CD4-positive, alpha-beta memory T cell (primary cell): ENCODE measurements around the gene CWH43. TPM values are rescaled to one million over a fixed set of nuclear protein-coding genes. Genes with fewer than 3 reads are reported as not detected.

Experiments
- CTCF ChIA-PET: fragments of 350-600 bp; sonication (Branson Sonifier 250); formaldehyde crosslinking; loops from one replicate; lab custom pipeline; 2021; ENCODE audit warnings: inconsistent platforms; ENCODE audit not compliant: partially characterized antibody; lab: Charles Lee
- POLR2A ChIA-PET: fragments of 350-600 bp; sonication (Branson Sonifier 250); formaldehyde crosslinking; loops from one replicate; lab custom pipeline; 2021; ENCODE audit not compliant: partially characterized antibody; lab: Charles Lee
- DNase-seq, 5 donors: peaks; one replicate each; pipeline versions ENCODE4 v3.0.0 to v3.0.0-alpha.2; 2020 to 2022; ENCODE audit warnings: mixed read lengths in 1 of 5
- H3K27ac ChIP-seq: one replicate; pipeline ENCODE4 v1.7.0; 2013; ENCODE audit warnings: low read depth, low read length
- H3K27me3 ChIP-seq: 2 replicates; pipeline ENCODE4 v1.7.0; 2013; ENCODE audit warnings: mild to moderate bottlenecking, low read length, moderate library complexity; ENCODE audit not compliant: insufficient read depth
- H3K36me3 ChIP-seq: 2 replicates; pipeline ENCODE4 v1.7.0; 2013; ENCODE audit warnings: mild to moderate bottlenecking, low read length, moderate library complexity; ENCODE audit not compliant: insufficient read depth
- H3K4me1 ChIP-seq: 2 replicates; pipeline ENCODE4 v1.7.0; 2013; ENCODE audit warnings: mild to moderate bottlenecking, low read length, moderate library complexity; ENCODE audit not compliant: insufficient read depth
- H3K4me3 ChIP-seq, 2 donors: one replicate each; pipeline ENCODE4 v1.7.0; 2013; ENCODE audit warnings: low read length in 2 of 2, mild to moderate bottlenecking in 1 of 2
- H3K9me3 ChIP-seq, 2 donors: one replicate each; pipeline ENCODE4 v1.7.0; 2013; ENCODE audit warnings: low read length in 2 of 2, control low read depth in 1 of 2; ENCODE audit not compliant: control insufficient read depth in 1 of 2
- H3K27ac Mint-ChIP-seq, 7 donors: one replicate each; pipeline ENCODE4 v1.8.0; 2020 to 2021; ENCODE audit warnings: mixed read lengths in 7 of 7, mild to moderate bottlenecking in 6 of 7, inconsistent platforms in 3 of 7, moderate library complexity in 3 of 7
- H3K27me3 Mint-ChIP-seq, 2 donors: one replicate each; pipeline ENCODE4 v1.8.0; 2020 to 2021; ENCODE audit warnings: mixed read lengths in 2 of 2
- H3K36me3 Mint-ChIP-seq, 2 donors: one replicate each; pipeline ENCODE4 v1.8.0; 2020 to 2021; ENCODE audit warnings: mixed read lengths in 2 of 2, inconsistent platforms in 1 of 2, mild to moderate bottlenecking in 1 of 2
- H3K4me1 Mint-ChIP-seq, 4 donors: one replicate each; pipeline ENCODE4 v1.8.0; 2020 to 2021; ENCODE audit warnings: mixed read lengths in 4 of 4, mild to moderate bottlenecking in 1 of 4
- H3K4me3 Mint-ChIP-seq, 8 donors: one replicate each; pipeline ENCODE4 v1.8.0; 2020 to 2021; ENCODE audit warnings: mixed read lengths in 8 of 8, mild to moderate bottlenecking in 7 of 8, moderate library complexity in 6 of 8, inconsistent platforms in 3 of 8
- H3K9me3 Mint-ChIP-seq, 8 donors: one replicate each; pipeline ENCODE4 v1.8.0; 2020 to 2021; ENCODE audit warnings: mixed read lengths in 8 of 8, mild to moderate bottlenecking in 5 of 8, inconsistent platforms in 3 of 8, moderate library complexity in 1 of 8
- intact Hi-C: fragments of 100-400 bp; cut with micrococcal nuclease; formaldehyde crosslinking; loops from one replicate; pipeline ENCODE4 v1.15.1; 2023
- polyA plus RNA-seq, 2 donors: library from polyadenylated mRNA; unstranded; fragments of 300-500 nt; fragmentation: Illumina TruSeq; gene quantifications; one replicate each; pipeline ENCODE4 v1.2.3, GENCODE V29; 2021
- total RNA-seq, 2 experiments: library from RNA; stranded (reverse); gene quantifications; one replicate each; pipeline ENCODE4 v1.2.3, GENCODE V29; 2021

CWH43 gene
- total and polyA plus RNA-seq, 4 experiments from 2014 or later = not detected

GRCh38 chr4:48960988-48961635 is 25.0 kb upstream of the CWH43 start:
- ChIA-PET CTCF (interaction anchor here (0.7 to 8.7 kb wide), 6 partner anchors 11 to 514 kb away, joined by 3 to 94 read pairs (median 6); partner anchors contain the start of gene OCIAD2), POLR2A (interaction anchor here (0.6 kb wide), 1 partner anchor 220 kb away, joined by 3 read pairs; no protein-coding TSS in a partner anchor)
- Histone ChIP-seq H3K27ac (no peak overlapping the region), H3K4me1 (no peaks in the 10 kb centered on the region), H3K27me3 (no peaks in the 10 kb centered on the region), H3K9me3 (no peaks in the 10 kb centered on the region), H3K36me3 (no peaks in the 10 kb centered on the region), H3K4me3 (no peak overlapping the region)
- H3K9me3 Mint-ChIP-seq = no peaks in the 10 kb centered on the region
- H3K27ac Mint-ChIP-seq = no peak overlapping the region
- no peaks in the 10 kb centered on the region for H3K4me1 Mint-ChIP-seq
- H3K36me3 Mint-ChIP-seq = no peaks in the 10 kb centered on the region
- DNase-seq = no peak
- H3K27me3 Mint-ChIP-seq = peaks cover 1 to 4% of the 10 kb centered on the region in 2 donors
- intact Hi-C loops = loop anchor here (10.0 kb wide), 1 partner anchor 126 kb away; the partner anchor contains the start of gene OCIAD1
- no peak overlapping the region for H3K4me3 Mint-ChIP-seq

GRCh38 chr4:48962636-48963035 is 23.4 kb upstream of the CWH43 start:
- no peak overlapping the region for H3K4me3 ChIP-seq
- Mint-ChIP-seq H3K9me3 (no peaks in the 10 kb centered on the region), H3K4me3 (no peak overlapping the region), H3K36me3 (no peaks in the 10 kb centered on the region), H3K27me3 (peaks cover 1 to 4% of the 10 kb centered on the region in 2 donors), H3K4me1 (no peaks in the 10 kb centered on the region), H3K27ac (no peak overlapping the region)
- DNase-seq = no peak
- no peak overlapping the region for H3K27ac ChIP-seq
- POLR2A ChIA-PET = interaction anchor here (1.0 kb wide), 1 partner anchor 58 kb away, joined by 4 read pairs; no protein-coding TSS in a partner anchor
- no peaks in the 10 kb centered on the region for H3K36me3 ChIP-seq
- no peaks in the 10 kb centered on the region for H3K4me1 ChIP-seq
- H3K27me3 ChIP-seq = no peaks in the 10 kb centered on the region
- H3K9me3 ChIP-seq = no peaks in the 10 kb centered on the region
- CTCF ChIA-PET = interaction anchor here (0.7 to 8.7 kb wide), 12 partner anchors 11 to 516 kb away, joined by 3 to 94 read pairs (median 4); partner anchors contain the start of gene OCIAD2
- intact Hi-C loops = loop anchor here (1.0 to 10.0 kb wide), 7 partner anchors 56 to 646 kb away; partner anchors contain the start of genes FRYL, OCIAD1 and OCIAD2

GRCh38 chr4:48963042-48963679 is 22.9 kb upstream of the CWH43 start:
- CTCF ChIA-PET = interaction anchor here (0.7 to 8.7 kb wide), 13 partner anchors 11 to 517 kb away, joined by 3 to 94 read pairs (median 3); partner anchors contain the start of gene OCIAD2
- Histone ChIP-seq H3K9me3 (no peaks in the 10 kb centered on the region), H3K4me3 (no peak overlapping the region), H3K36me3 (no peaks in the 10 kb centered on the region), H3K4me1 (no peaks in the 10 kb centered on the region), H3K27ac (no peak overlapping the region), H3K27me3 (no peaks in the 10 kb centered on the region)
- Mint-ChIP-seq H3K9me3 (no peaks in the 10 kb centered on the region), H3K27ac (no peak overlapping the region), H3K36me3 (no peaks in the 10 kb centered on the region), H3K4me1 (no peaks in the 10 kb centered on the region), H3K27me3 (peaks cover 1 to 4% of the 10 kb centered on the region in 2 donors), H3K4me3 (no peak overlapping the region)
- POLR2A ChIA-PET = interaction anchor here (1.0 kb wide), 1 partner anchor 59 kb away, joined by 4 read pairs; no protein-coding TSS in a partner anchor
- peak; percentile 75 to 79 (median 76) for DNase-seq
- intact Hi-C loops = loop anchor here (1.0 to 10.0 kb wide), 7 partner anchors 57 to 647 kb away; partner anchors contain the start of genes FRYL, OCIAD1 and OCIAD2

- H3K36me3 Mint-ChIP-seq = no peaks in the 10 kb centered on the region
- ChIA-PET POLR2A (no interaction called here), CTCF (no interaction called here)
- no peaks in the 10 kb centered on the region for H3K4me1 Mint-ChIP-seq
- Histone ChIP-seq H3K4me1 (no peaks in the 10 kb centered on the region), H3K4me3 (no peak overlapping the region), H3K36me3 (no peaks in the 10 kb centered on the region), H3K9me3 (no peaks in the 10 kb centered on the region), H3K27ac (no peak overlapping the region), H3K27me3 (no peaks in the 10 kb centered on the region)
- H3K27ac Mint-ChIP-seq = no peak overlapping the region
- DNase-seq = no peak
- H3K4me3 Mint-ChIP-seq = no peak overlapping the region
- no peaks in the 10 kb centered on the region for H3K9me3 Mint-ChIP-seq
- intact Hi-C loops = loop anchor here (10.0 kb wide), 1 partner anchor 132 kb away; the partner anchor contains the start of gene OCIAD1
- peaks cover 1 to 2% of the 10 kb centered on the region in 2 donors for H3K27me3 Mint-ChIP-seq
Observed at GRCh38 chr4:48967101-48967500, 19.0 kb upstream of the CWH43 start.

GRCh38 chr4:48967631-48968030 is 18.4 kb upstream of the CWH43 start:
- Histone ChIP-seq H3K27me3 (no peaks in the 10 kb centered on the region), H3K36me3 (no peaks in the 10 kb centered on the region), H3K4me1 (no peaks in the 10 kb centered on the region), H3K9me3 (no peaks in the 10 kb centered on the region), H3K27ac (no peak overlapping the region), H3K4me3 (no peak overlapping the region)
- intact Hi-C loops = loop anchor here (10.0 kb wide), 1 partner anchor 133 kb away; the partner anchor contains the start of gene OCIAD1
- DNase-seq = no peak
- ChIA-PET POLR2A (no interaction called here), CTCF (no interaction called here)
- no peak overlapping the region for H3K27ac Mint-ChIP-seq
- H3K36me3 Mint-ChIP-seq = no peaks in the 10 kb centered on the region
- no peak overlapping the region for H3K4me3 Mint-ChIP-seq
- H3K9me3 Mint-ChIP-seq = no peaks in the 10 kb centered on the region
- no peaks in the 10 kb centered on the region for H3K4me1 Mint-ChIP-seq
- peaks cover 1 to 2% of the 10 kb centered on the region in 2 donors for H3K27me3 Mint-ChIP-seq

GRCh38 chr4:48968814-48969213 is 17.3 kb upstream of the CWH43 start:
- Histone ChIP-seq H3K4me1 (no peaks in the 10 kb centered on the region), H3K27ac (no peak overlapping the region), H3K9me3 (no peaks in the 10 kb centered on the region), H3K27me3 (no peaks in the 10 kb centered on the region), H3K4me3 (no peak overlapping the region), H3K36me3 (no peaks in the 10 kb centered on the region)
- intact Hi-C loops = loop anchor here (10.0 kb wide), 1 partner anchor 134 kb away; the partner anchor contains the start of gene OCIAD1
- POLR2A ChIA-PET = no interaction called here
- no peaks in the 10 kb centered on the region for H3K4me1 Mint-ChIP-seq
- no peaks in the 10 kb centered on the region for H3K9me3 Mint-ChIP-seq
- no peak overlapping the region for H3K4me3 Mint-ChIP-seq
- peaks cover 1 to 7% of the 10 kb centered on the region in 2 donors for H3K27me3 Mint-ChIP-seq
- CTCF ChIA-PET = no interaction called here
- no peak overlapping the region for H3K27ac Mint-ChIP-seq
- DNase-seq = no peak
- no peaks in the 10 kb centered on the region for H3K36me3 Mint-ChIP-seq

GRCh38 chr4:48970471-48970921 is 15.6 kb upstream of the CWH43 start:
- no peak overlapping the region for H3K4me3 Mint-ChIP-seq
- ChIA-PET CTCF (no interaction called here), POLR2A (no interaction called here)
- no peak overlapping the region for H3K27ac ChIP-seq
- no peak overlapping the region for H3K4me3 ChIP-seq
- intact Hi-C loops = no loop called here
- no peaks in the 10 kb centered on the region for H3K36me3 Mint-ChIP-seq
- no peaks in the 10 kb centered on the region for H3K4me1 ChIP-seq
- no peaks in the 10 kb centered on the region for H3K9me3 ChIP-seq
- H3K27me3 ChIP-seq = no peaks in the 10 kb centered on the region
- no peaks in the 10 kb centered on the region for H3K9me3 Mint-ChIP-seq
- H3K4me1 Mint-ChIP-seq = no peaks in the 10 kb centered on the region
- DNase-seq = no peak
- H3K27me3 Mint-ChIP-seq = peaks cover 8 to 16% of the 10 kb centered on the region in 2 donors
- no peak overlapping the region for H3K27ac Mint-ChIP-seq
- no peaks in the 10 kb centered on the region for H3K36me3 ChIP-seq
